Astrocyte of the cerebellum (primary cell): ENCODE results near the gene PHF14.
A peak's percentile ranks its signal among the peaks of the same experiment; 100 is the strongest.
"Not testable (repeated sequence)": the region's sequence is repeated elsewhere in the genome, so short reads cannot be mapped to it uniquely, and the experiment has no call there.

Experiments
- DNase-seq: peaks from one replicate; pipeline ENCODE4 v3.0.0-alpha.2; 2011; ENCODE audit warnings: low read depth
- H3K4me3 ChIP-seq: 2 replicates; pipeline ENCODE4 v1.5.1; 2011; ENCODE audit warnings: mild to moderate bottlenecking, low read depth, low read length, moderate library complexity
- CTCF ChIP-seq: IDR thresholded peaks from 2 replicates; pipeline ENCODE4 v1.5.1; 2012; ENCODE audit warnings: low read length, low read depth, moderate library complexity, mild to moderate bottlenecking; ENCODE audit errors: missing control alignments
- in situ Hi-C: cut with HindIII; loops from 2 replicates; pipeline ENCODE4 v1.10.0; 2017; ENCODE audit warnings: low sequenced_read_pairs

PHF14 gene

GRCh38 chr7:10973061-10973941 is at the start of gene PHF14:
PHF14 (plus strand) TSS chr7:10973872; CDS start chr7:10974324, 452 bp downstream.
- TF ChIP-seq CTCF: no peak
- in situ Hi-C loops: no loop called here
- DNase-seq: peak; percentile 92

GRCh38 chr7:10924370-10924769 is 49.3 kb upstream of the PHF14 start:
- TF ChIP-seq CTCF: no peak
- H3K4me3 ChIP-seq: no peak overlapping the region
- in situ Hi-C loops: no loop called here

More at GRCh38 chr7:10973061-10973941, at the start of gene PHF14:
- peak within 1 kb of the TSS; percentile 90 for H3K4me3 ChIP-seq

GRCh38 chr7:10928203-10928602 is 45.5 kb upstream of the PHF14 start:
- in situ Hi-C loops, DNase-seq, H3K4me3 ChIP-seq: not testable (repeated sequence)

More at GRCh38 chr7:10924370-10924769, 49.3 kb upstream of the PHF14 start:
- no peak for DNase-seq

- in situ Hi-C loops: no loop called here
- DNase-seq: no peak
- no peak for TF ChIP-seq CTCF
- no peak overlapping the region for H3K4me3 ChIP-seq
These were observed 43.1 kb upstream of the PHF14 start for GRCh38 chr7:10930551-10930950.

- H3K4me3 ChIP-seq: no peak overlapping the region
- in situ Hi-C loops: no loop called here
- DNase-seq: no peak
- no peak for TF ChIP-seq CTCF
These were observed 42.5 kb upstream of the PHF14 start for GRCh38 chr7:10931161-10931560.

- TF ChIP-seq CTCF: no peak
- no peak overlapping the region for H3K4me3 ChIP-seq
- in situ Hi-C loops: no loop called here
- peak; percentile 12 for DNase-seq
These were observed 39.4 kb upstream of the PHF14 start for GRCh38 chr7:10934292-10934691.

GRCh38 chr7:10939237-10939910 is 34.3 kb upstream of the PHF14 start:
- no peak for DNase-seq
- H3K4me3 ChIP-seq: peak overlapping the region; percentile 87
- in situ Hi-C loops: no loop called here
- no peak for TF ChIP-seq CTCF
